Colonic mucosa (tissue), 4 donors: ENCODE measurements around the gene CABP4. TPM values are rescaled to one million over a fixed set of nuclear protein-coding genes. Genes with fewer than 3 reads are reported as not detected.

Source experiments
- DNase-seq: peaks from one replicate; pipeline ENCODE4 v3.0.0-alpha.2; 2020
- H3K27ac ChIP-seq: fragments of 200-600 bp; one replicate; pipeline ENCODE4 v1.8.0; 2021
- H3K27me3 ChIP-seq: fragments of 200-600 bp; one replicate; pipeline ENCODE4 v1.8.0; 2021
- H3K36me3 ChIP-seq: fragments of 200-600 bp; one replicate; pipeline ENCODE4 v1.8.0; 2021
- H3K4me1 ChIP-seq: fragments of 200-600 bp; one replicate; pipeline ENCODE4 v1.8.0; 2021; ENCODE audit warnings: mild to moderate bottlenecking
- H3K4me3 ChIP-seq: fragments of 200-600 bp; one replicate; pipeline ENCODE4 v1.8.0; 2021
- H3K9ac ChIP-seq, 2 donors: one replicate each; pipeline ENCODE4 v1.7.0; 2013; ENCODE audit warnings: control low read depth in 2 of 2, low read depth in 2 of 2, low read length in 2 of 2
- H3K9me3 ChIP-seq: fragments of 200-600 bp; one replicate; pipeline ENCODE4 v1.8.0; 2021
- CTCF ChIP-seq: fragments of 200-600 bp; IDR thresholded peaks from one replicate; pipeline ENCODE4 v1.8.0; 2022; ENCODE audit warnings: antibody characterized with exemption, mild to moderate bottlenecking
- intact Hi-C: fragments of 100-400 bp; cut with DNase I; formaldehyde crosslinking; loops from one replicate; pipeline ENCODE4 v1.14.1; 2022
- total RNA-seq, 2 donors: library from RNA; stranded (reverse); fragmentation: NEBNext Ultra II Directional in 1 of 2; extraction: Animal tissue kit (Norgen Biotek cat#: 25700) in 1 of 2; gene quantifications; one replicate each; pipeline ENCODE4 v1.2.1, GENCODE V29; 2021
- donor health status: healthy.
- donor health status: DM: no; HTN: no; CAD: no.
- donor health status: DM: no; HTN: no; CAD: no.

The CABP4 gene
- total RNA-seq, 2 donors from 2014 or later = 0.20 to 0.53 TPM

GRCh38 chr11:67504005-67504949, 49.1 kb downstream of the CABP4 start:
- peaks cover 23% of the 10 kb centered on the region for H3K4me1 ChIP-seq
- peak overlapping the region; percentile 92 for H3K27ac ChIP-seq
- H3K4me3 ChIP-seq = peak overlapping the region; percentile 66
- H3K9me3 ChIP-seq = no peaks in the 10 kb centered on the region
- intact Hi-C loops = no loop called here
- no peak for DNase-seq
- no peaks in the 10 kb centered on the region for H3K27me3 ChIP-seq
- peaks cover 9% of the 10 kb centered on the region for H3K36me3 ChIP-seq
- no peak for TF ChIP-seq CTCF
- peak overlapping the region; percentile 84 to 95 for H3K9ac ChIP-seq

- Histone ChIP-seq H3K4me3 (peak within 1 kb of the TSS; percentile 66), H3K27me3 (no peaks in the 10 kb centered on the region), H3K9me3 (no peaks in the 10 kb centered on the region), H3K4me1 (peaks cover 23% of the 10 kb centered on the region), H3K9ac (peak within 1 kb of the TSS; percentile 84 to 95), H3K27ac (peak within 1 kb of the TSS; percentile 92), H3K36me3 (peaks cover 9% of the 10 kb centered on the region)
- no peak for TF ChIP-seq CTCF
- DNase-seq = peak; percentile 84
- intact Hi-C loops = loop anchor here (5.0 kb wide), 2 partner anchors 113 to 158 kb away; partner anchors contain the start of gene RAD9A
Measured at GRCh38 chr11:67504950-67505581, 49.9 kb downstream of the CABP4 start, which contains the start of gene PITPNM1. PITPNM1 (minus strand) TSS chr11:67505363; CDS start chr11:67504180, 1,183 bp downstream.

- Histone ChIP-seq H3K27ac (peak overlapping the region; percentile 92), H3K4me3 (peak overlapping the region; percentile 66), H3K9ac (peak overlapping the region; percentile 84 to 95), H3K4me1 (peaks cover 23% of the 10 kb centered on the region), H3K27me3 (no peaks in the 10 kb centered on the region), H3K36me3 (peaks cover 9% of the 10 kb centered on the region), H3K9me3 (no peaks in the 10 kb centered on the region)
- DNase-seq = peak; percentile 95
- TF ChIP-seq CTCF = peak; percentile 98
- intact Hi-C loops = loop anchor here (5.0 kb wide), 2 partner anchors 114 to 158 kb away; partner anchors contain the start of gene RAD9A
Measured at GRCh38 chr11:67505605-67506396, 50.6 kb downstream of the CABP4 start.

GRCh38 chr11:67506426-67507051, 51.4 kb downstream of the CABP4 start:
- Histone ChIP-seq H3K27me3 (no peaks in the 10 kb centered on the region), H3K4me1 (peaks cover 23% of the 10 kb centered on the region), H3K9ac (peak overlapping the region; percentile 84 to 95), H3K4me3 (peak overlapping the region; percentile 66), H3K27ac (peak overlapping the region; percentile 92), H3K9me3 (no peaks in the 10 kb centered on the region), H3K36me3 (peaks cover 8% of the 10 kb centered on the region)
- intact Hi-C loops = loop anchor here (5.0 kb wide), 2 partner anchors 114 to 159 kb away; partner anchors contain the start of gene RAD9A
- peak; percentile 2 for TF ChIP-seq CTCF
- DNase-seq = peak; percentile 40
